Erythroblast (primary cell): ENCODE measurements around the gene LHX3.

Experiments
- DNase-seq, 2 experiments: peaks; one replicate each; lab custom pipeline; 2025; lab: John Stamatoyannopoulos, UW
- GATA1 ChIP-seq: IDR thresholded peaks from 2 replicates; pipeline ENCODE4 v1.6.1; 2011; ENCODE audit warnings: low read depth, mild to moderate bottlenecking, control low read depth, low read length, moderate library complexity
- POLR2A ChIP-seq: IDR thresholded peaks from 2 replicates; pipeline ENCODE4 v1.6.1; 2011; ENCODE audit warnings: mild to moderate bottlenecking, low read length

The LHX3 gene

DNA sequence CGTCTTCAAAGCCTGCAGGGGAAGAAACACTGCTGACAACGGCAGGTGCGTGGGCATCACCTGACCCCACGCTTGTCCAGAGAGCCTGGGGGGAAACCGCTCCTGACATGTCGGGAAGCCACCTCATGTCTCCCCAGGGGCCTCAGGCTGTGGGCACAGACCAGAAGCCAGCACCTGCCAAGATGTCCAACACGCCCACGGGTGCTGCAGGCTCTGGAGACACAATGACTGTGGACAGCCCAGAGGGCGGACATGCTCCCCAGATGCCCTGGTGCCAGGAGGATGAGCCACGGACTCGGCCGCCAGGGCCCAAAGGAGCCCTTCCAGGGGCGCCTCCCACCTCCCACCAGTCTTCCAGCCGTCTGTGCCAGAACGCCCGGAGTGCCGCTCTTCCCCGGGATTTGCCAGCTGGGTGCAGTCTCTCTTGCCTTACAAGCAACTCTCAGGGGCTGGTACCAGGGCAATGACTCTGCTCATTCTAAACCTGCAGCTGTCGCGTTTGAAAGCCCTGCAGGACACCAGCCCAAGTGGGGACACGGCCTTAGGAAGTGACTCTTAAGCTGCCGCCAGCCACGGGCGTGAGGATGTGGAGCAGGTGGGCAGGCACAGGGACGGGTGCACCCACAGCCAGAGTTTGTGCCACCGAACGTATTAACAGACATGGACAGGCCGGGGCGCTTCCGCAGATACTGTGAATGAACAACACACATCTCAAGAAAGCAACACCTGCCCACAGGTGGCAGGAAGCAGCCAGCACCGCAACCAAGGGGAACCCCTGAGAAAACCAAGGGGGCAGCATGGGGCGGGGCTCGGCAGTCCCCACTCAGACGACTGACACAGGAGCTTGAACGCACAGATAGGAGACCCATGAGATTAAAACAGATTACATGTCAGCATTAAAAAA, 6.8 kb upstream of the LHX3 start:
- DNase-seq, result no peak
- TF ChIP-seq GATA1 (no peak), POLR2A (no peak)

DNA sequence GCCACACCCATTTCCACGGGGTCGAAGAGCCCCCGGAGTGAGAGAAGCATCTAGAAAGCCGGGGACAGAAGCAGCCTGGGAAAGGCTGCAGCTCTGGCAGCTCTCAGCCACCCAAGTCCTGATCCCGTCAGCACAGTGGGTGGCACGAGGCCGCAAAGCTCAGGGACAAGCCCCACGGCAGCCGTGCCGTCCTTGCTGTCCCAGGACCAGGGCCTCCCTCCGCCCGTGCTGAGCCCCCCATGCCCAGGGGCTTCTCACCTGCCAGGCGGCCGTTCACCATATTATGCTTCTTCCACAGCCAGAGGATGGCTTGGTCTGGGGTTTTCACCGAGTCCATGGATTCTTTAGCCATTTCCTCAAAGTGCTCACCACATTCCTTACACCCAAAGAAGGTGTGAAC, 6.1 kb upstream of the LHX3 start:
- DNase-seq, result no peak
- no peak for TF ChIP-seq POLR2A
- TF ChIP-seq GATA1, result no peak

DNA sequence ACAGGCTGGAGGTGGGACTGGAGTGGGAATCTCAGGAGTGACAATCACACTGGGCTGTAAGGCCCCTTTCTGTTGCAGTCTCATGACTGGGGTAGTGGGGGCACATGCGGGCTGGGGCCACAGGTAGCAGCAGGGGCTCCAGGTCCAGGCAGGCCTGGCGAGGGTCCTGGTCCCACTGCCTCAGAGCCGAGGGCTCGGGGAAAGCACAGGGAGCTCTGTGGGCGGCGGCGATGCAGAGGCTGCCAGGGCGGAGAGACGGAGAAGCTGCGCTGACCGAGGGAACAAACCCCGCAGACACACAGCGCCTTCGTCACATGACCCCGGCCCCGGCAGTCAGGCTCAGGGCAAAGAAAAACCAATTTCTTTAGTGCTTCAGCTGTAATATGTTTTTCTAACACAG, 5.3 kb upstream of the LHX3 start:
- no peak for DNase-seq
- TF ChIP-seq GATA1 (no peak), POLR2A (no peak)

DNA sequence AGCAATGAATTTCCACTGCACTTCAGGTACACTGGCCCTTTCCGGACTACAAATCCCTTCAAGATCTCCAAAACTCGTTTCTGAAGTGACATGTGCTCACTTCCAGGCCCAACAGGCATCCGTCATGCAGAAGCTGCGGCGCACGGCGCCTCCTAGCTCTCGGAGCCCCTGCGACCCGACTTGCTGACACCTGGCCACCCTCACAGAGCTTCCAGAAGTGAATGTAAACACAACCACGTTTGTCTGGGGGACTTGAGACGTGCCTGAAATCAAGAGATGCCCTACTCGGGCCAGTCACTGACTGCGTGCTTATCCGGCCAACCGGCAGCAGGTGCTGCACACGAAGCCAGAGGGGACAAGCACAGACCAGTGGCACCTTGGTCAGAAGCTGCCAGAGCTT, 4.9 kb upstream of the LHX3 start:
- TF ChIP-seq GATA1, result no peak
- no peak for TF ChIP-seq POLR2A
- no peak for DNase-seq

DNA sequence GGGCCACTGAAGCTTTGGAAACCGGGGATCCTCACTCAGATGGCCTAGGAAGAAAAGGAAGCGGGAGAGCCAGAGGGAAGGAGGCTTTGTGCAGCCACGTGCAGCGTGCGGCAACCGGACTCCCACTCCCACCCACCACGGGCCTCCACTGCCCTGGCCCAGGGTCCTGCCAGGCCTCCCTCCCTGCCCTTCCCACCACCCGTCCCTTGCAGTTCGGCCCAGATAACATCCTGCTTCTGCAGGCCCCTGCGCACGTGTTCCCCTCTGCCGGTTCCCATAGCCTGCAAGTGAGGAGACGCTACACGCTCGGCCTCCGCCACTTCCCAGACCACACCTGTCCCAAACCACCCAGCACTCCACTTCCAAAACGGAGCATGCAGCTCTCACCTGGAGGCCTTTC, 4.3 kb upstream of the LHX3 start:
- TF ChIP-seq POLR2A (no peak), GATA1 (no peak)

DNA sequence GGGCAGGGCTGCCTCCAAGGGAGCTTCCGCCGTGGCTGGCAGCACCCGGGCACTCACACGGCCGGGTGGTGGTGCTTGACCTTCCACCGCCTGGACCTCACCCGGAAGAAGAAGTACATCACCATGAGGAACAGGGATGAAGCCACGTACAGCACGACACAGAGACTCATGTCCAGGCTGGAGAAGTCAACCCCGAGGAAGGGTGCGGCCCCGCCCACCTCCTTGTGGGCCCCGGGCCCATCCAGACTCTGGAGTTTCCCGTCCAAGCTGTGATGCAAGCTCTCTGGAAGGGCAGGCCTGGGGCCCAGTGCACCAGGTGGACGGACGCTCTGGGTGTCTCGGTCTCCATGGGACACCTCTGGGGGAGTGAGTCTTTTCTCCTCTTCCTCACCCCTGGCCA, 3.7 kb upstream of the LHX3 start:
- no peak for TF ChIP-seq GATA1
- TF ChIP-seq POLR2A, result no peak
- DNase-seq, result no peak

More for the DNA sequence above, 4.3 kb upstream of the LHX3 start:
- no peak for DNase-seq

DNA sequence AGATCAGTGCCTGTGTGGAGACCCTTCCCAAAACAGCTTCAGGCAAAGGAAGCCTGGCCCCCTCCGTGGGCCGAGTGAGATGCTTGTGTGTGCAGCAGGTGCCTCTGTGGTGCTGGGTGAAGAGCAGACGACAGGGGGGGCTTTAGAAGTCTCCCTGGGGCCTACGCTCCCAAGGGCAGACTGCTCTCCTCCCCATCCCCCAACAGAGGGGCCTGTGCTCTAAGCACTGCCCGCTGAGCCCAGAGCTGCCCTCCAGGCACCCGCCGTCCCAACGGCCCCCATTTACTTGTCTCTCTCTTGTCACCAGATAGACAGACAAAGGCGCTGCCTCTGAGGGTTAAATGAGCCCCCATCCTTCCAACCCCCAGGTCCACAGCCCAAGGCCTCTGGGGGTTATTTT, 2.7 kb upstream of the LHX3 start:
- DNase-seq, result no peak
- TF ChIP-seq GATA1 (no peak), POLR2A (no peak)

DNA sequence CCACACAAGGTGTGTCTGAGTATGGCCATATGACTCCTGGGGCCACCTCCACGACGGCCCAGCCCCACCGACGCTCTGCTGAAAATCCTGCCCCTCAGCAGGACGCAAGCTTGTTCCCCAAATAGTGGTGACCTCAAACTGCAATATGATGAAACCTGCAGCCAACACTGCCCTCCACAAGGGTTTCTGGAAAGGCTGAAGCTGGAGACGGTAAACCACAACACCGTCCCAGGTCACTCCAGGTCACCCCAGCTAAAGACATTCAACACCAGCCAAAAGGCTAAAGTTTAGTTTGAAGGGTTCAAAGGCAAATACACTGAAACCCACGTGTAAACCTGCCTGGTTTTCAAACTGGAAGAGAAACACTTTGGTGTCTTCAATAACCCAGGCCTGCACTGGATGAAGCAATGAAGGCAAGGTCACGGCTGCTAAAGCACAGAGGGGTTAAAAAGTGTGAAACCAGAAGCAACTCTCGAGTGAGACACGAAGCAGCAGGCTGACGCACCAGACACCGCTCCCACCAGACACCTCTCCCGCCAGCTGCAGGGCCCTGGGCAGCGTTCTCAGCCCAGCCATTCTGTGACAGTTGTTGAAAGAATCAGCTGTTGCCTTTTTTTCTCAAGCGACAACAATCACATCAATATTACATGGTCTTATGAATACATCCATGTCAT, 1.8 kb upstream of the LHX3 start:
- TF ChIP-seq GATA1, result no peak
- TF ChIP-seq POLR2A, result no peak
- DNase-seq, result peak in 1 of 2 experiments; percentile 30

DNA sequence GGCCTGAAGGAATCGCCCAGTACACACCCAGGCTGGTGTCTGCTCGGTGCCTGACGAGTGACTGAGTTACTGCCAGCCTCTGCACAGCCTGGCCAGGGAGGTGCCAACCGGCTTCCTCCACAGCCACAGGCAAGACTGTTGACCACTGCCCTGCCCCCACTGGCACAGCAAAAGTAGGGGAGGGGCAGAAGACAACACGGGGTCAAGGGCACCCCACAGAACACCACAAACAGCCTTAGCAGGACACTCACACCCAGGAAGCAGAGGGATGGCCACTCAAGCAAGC, 722 bp upstream of the LHX3 start:
- TF ChIP-seq GATA1, result no peak
- TF ChIP-seq POLR2A, result no peak
- no peak for DNase-seq

DNA sequence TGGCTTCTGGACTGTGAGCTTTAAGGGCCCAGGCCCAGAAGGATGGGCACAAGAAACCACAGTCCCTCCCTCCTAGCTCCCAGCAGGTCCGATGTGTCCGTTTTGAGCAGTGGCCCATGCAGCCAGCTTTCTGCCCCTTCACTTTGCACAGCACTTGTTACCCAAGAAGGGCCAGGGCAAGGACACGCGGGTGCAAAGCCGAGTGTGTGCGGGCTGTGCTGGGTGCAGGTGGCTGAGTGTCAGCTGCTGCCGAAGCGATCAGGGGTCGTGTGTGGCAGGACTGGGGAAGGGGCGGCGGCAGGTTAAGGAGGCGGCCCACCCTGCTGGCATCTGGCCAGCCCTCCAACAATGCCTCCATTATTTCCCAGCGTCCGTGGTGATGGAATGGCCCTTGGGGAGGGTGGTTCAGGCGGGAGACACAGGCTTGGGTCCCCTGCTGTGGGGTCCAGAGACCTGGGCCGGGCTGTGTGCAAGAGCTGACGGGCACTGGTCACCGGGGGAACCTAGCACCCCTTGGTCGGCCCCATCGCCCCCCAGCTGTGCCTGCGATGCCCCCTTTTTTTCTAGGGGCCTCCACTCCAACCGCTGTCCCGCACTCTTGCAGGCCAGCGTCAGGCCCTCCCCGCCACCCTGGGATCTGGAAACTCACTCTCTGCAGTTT, 653 bp downstream of the LHX3 start:
- no peak for DNase-seq
- TF ChIP-seq GATA1, result no peak
- no peak for TF ChIP-seq POLR2A

DNA sequence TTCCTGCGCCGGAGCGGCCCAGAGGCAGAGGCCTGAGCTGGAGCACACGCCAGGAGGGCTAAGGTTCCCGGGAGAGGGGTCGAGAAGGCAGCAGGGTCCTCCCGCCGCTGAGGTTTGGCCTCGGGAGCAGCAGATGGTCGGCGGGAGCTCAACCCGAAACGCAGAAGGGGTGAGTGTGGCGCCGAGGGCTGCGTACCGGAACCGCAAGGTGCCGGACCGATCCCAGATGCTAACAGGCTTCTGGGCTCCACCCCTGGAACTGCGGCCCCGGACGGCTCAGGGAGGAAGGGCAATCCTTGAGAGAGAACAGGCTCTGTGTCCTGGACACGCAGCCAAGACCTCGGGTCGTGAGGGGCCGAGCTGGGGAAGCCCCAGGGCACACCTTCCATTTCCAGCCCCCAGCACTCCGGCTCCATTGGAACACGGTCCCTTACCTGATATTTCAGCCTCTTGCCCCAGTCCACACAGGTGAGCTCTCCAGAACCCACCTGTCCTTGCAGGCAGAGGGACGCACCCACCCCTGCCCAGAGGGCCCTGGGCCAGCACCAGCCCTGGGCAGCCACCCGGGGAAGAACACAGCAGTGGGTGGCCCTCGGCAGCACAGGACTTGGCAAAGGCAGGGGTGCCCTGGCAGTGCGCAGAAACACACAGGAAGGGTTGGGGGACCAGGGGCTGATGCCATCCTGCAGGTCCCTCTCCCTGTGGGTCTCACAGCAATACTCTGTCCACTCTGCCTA, 1.4 kb downstream of the LHX3 start:
- no peak for DNase-seq
- TF ChIP-seq POLR2A (no peak), GATA1 (no peak)

DNA sequence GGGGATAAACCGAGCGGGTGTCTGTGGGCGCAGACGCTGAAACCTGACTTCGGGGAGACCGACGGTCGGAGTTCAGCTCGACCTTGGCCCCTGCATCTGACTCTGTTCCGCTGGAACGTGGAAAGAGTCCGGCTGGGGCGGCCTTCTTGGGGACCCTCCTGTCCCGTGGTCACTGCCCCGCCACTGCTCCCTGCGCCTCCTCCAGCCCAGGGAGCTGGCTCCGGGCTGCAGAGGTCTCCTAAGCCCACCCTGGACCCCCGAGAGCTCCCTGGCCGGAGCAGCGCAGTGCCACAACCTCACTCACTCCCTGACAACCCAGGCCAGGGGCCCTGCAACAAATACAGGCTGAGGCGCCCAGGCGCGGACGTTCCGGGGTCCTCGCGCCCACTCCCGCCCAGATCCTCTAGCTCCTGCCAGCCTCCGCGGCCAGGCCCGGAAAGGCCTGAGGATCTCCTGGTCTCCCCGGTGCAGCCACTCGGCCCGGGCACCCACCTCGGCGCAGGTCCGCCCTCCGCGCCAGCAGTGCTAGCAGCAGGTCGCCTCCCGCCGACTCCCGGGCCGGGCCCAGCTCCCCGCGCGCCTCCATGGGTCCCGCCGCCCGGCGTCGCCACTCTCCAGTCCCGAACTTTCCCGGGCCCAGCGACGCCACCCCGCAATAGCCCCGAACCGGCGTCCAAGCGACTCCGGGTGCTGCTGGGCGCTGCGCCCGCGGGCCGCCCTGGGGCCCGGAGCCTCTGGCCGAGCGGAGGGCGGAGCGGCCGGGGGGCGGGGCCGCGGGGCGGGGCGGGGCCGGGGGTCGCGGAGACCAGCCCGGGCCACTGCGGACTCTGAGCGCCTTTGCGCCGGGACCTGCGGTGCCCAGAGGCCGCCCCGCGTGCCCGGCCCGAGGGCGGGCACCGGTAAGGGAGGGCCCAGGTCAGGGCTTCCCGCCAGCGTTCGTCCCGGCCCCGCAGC, 2.2 kb downstream of the LHX3 start:
- no peak for TF ChIP-seq POLR2A
- DNase-seq, result no peak
